GM12878 (cell line): Measurements from ENCODE around the gene DIAPH3. TPM values are rescaled to one million over a fixed set of nuclear protein-coding genes. Genes with fewer than 3 reads are reported as not detected.

Experiments used
- ATF7 ChIP-seq: fragments of 450-650 bp; IDR thresholded peaks from 2 replicates; pipeline ENCODE4 v1.6.1; 2016; ENCODE audit warnings: low read depth, mild to moderate bottlenecking
- BCL11A ChIP-seq: IDR thresholded peaks from 2 replicates; pipeline ENCODE4 v1.6.1; 2011; ENCODE audit warnings: low read depth, low read length
- CBX5 ChIP-seq: sonication (generic); IDR thresholded peaks from 2 replicates; pipeline ENCODE4 v1.6.1; 2016; ENCODE audit warnings: low read depth, moderate library complexity, mild to moderate bottlenecking, inconsistent platforms
- IRF5 ChIP-seq: fragments of 450-650 bp; IDR thresholded peaks from 2 replicates; pipeline ENCODE4 v1.6.1; 2017; ENCODE audit warnings: borderline replicate concordance
- MEF2A ChIP-seq: IDR thresholded peaks from 2 replicates; pipeline ENCODE4 v1.6.1; 2011; ENCODE audit warnings: low read depth, mild to moderate bottlenecking, low read length, moderate library complexity; ENCODE audit not compliant: insufficient read depth
- NFXL1 ChIP-seq: fragments of 450-650 bp; IDR thresholded peaks from 2 replicates; pipeline ENCODE4 v1.6.1; 2017; ENCODE audit warnings: antibody characterized with exemption, mild to moderate bottlenecking, borderline replicate concordance
- NFYB ChIP-seq: IDR thresholded peaks from 2 replicates; pipeline ENCODE4 v1.6.1; 2011; ENCODE audit warnings: low read depth, mild to moderate bottlenecking, low read length, improper control_type of control experiment, moderate library complexity; ENCODE audit not compliant: insufficient read depth
- PBX3 ChIP-seq: IDR thresholded peaks from 2 replicates; pipeline ENCODE4 v1.6.1; 2011; ENCODE audit warnings: mild to moderate bottlenecking, low read depth, low read length, moderate library complexity; ENCODE audit not compliant: insufficient replicate concordance
- POLR2AphosphoS2 ChIP-seq: IDR thresholded peaks from 2 replicates; pipeline ENCODE4 v1.6.1; 2011; ENCODE audit warnings: low read depth, mild to moderate bottlenecking, low read length, improper control_type of control experiment, moderate library complexity
- SIN3A ChIP-seq: IDR thresholded peaks from 2 replicates; pipeline ENCODE4 v1.6.1; 2012; ENCODE audit warnings: low read depth, low read length, improper control_type of control experiment
- ZNF592 ChIP-seq: fragments of 450-650 bp; IDR thresholded peaks from 2 replicates; pipeline ENCODE4 v1.6.1; 2017; ENCODE audit warnings: mild to moderate bottlenecking, moderate library complexity
- polyA plus RNA-seq, 11 experiments: library from polyadenylated mRNA; depleted of rRNA in 4 of 11; unstranded in 6 of 11; stranded (reverse) in 5 of 11; fragments of >200 nt; fragmentation: Nextera tagmentation in 4 of 11; fragmentation: Illumina TruSeq in 1 of 11; extraction: Ambion mirVana in 4 of 11; extraction: Trizol in 1 of 11; gene quantifications; 1 replicate in 1 of 11; 2 replicates in 10 of 11; pipeline versions ENCODE4 v1.2.1 to v1.2.3, GENCODE V29; 2011 to 2016; ENCODE audit warnings: inconsistent platforms in 2 of 11, missing spikeins in 2 of 11, low read depth in 1 of 11
- total RNA-seq, 4 experiments: library from RNA; depleted of rRNA in 3 of 4; stranded (reverse); fragments of >200 nt in 3 of 4; fragmentation: Illumina TruSeq in 1 of 4; extraction: Trizol in 1 of 4; gene quantifications; 2 replicates each; pipeline versions ENCODE4 v1.2.1 to v1.2.3, GENCODE V29; 2013 to 2021

DIAPH3 gene
- total and polyA plus RNA-seq, 10 of the 15 experiments (the other 5 are each of a cell fraction or from before 2014, with no cell fraction given): 10.1 to 25.2 (median 15.4) TPM

DNA sequence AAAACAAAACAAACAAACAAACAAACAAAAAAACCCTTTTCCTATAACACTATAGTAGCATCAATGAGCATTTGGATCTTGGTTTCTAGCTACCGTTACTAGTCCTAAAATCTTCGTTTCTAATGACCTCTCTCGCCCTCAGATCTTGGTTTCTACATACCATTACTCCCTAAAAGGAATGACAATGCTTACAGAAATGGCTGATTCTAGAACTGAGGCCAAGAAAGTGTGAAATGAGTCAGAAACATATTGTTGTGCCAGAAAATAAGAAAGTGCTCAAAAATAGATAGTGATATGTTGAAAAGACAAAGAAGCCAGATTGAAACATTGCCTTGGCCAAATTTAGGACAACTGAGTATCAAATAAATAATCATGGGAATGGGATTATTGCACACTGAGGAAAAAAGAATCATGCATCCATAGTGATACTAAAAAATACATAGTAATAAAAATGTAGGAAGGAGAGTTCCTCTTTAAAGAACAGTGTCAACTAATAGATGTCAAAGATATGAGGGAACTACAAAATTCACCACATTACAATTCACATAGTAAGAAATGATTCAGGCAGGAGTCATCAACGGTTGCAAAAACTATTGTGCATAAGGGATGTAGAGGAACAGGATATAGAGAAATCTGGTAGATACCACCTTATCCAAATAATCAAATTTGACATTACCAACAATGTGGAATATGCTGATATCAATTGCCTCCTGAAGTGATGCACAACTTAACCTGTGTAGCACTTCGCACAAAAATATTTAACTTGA lies 386.6 kb downstream of the DIAPH3 start (continued):
- TF ChIP-seq PBX3 (no peak), BCL11A (0 out of 2 replicates have a peak, but pooled peaks have one; percentile 29), MEF2A (0 out of 2 replicates have a peak, but pooled peaks have one; percentile 19), IRF5 (no peak), CBX5 (no peak), ATF7 (no peak), POLR2AphosphoS2 (no peak), NFXL1 (no peak), ZNF592 (no peak), NFYB (no peak), SIN3A (no peak)
